ENCODE measurements around the gene UNC5B.

UNC5B gene

GRCh38 chr10:71345694-71346093, 133.3 kb downstream of the UNC5B start:
- Histone ChIP-seq H3K9me3 (no peaks in the 10 kb centered on the region), H3K36me3 (peaks cover 0 to 11% (median 0%) of the 10 kb centered on the region in 3 donors), H3K4me1 (no peaks in the 10 kb centered on the region), H3K4me3 (no peak overlapping the region), H3K27ac (no peak overlapping the region), H3K27me3 (no peaks in the 10 kb centered on the region)
- intact Hi-C loops (cut with DNase I; ENCODE audit: low total_unique reads), result no loop called here
- TF ChIP-seq CTCF (IDR thresholded peaks at IDR 0.05), result no peak
- no peak for DNase-seq

GRCh38 chr10:71346731-71347130, 134.4 kb downstream of the UNC5B start:
- Histone ChIP-seq H3K27me3 (no peaks in the 10 kb centered on the region), H3K4me3 (no peak overlapping the region), H3K9me3 (no peaks in the 10 kb centered on the region), H3K4me1 (peaks cover 0 to 6% (median 0%) of the 10 kb centered on the region in 4 donors), H3K36me3 (peaks cover 0 to 14% (median 0%) of the 10 kb centered on the region in 3 donors), H3K27ac (no peak overlapping the region)
- intact Hi-C loops (cut with DNase I; ENCODE audit: low total_unique reads), result no loop called here
- no peak for TF ChIP-seq CTCF (IDR thresholded peaks at IDR 0.05)
- no peak for DNase-seq

GRCh38 chr10:71347587-71348395, 135.4 kb downstream of the UNC5B start:
- H3K4me1 ChIP-seq, result peaks cover 0 to 6% (median 0%) of the 10 kb centered on the region in 4 donors
- no peak overlapping the region for H3K4me3 ChIP-seq
- intact Hi-C loops (cut with DNase I; ENCODE audit: low total_unique reads), result no loop called here

GRCh38 chr10:71348850-71349249, 136.5 kb downstream of the UNC5B start:
- no peaks in the 10 kb centered on the region for H3K27me3 ChIP-seq
- TF ChIP-seq CTCF (IDR thresholded peaks at IDR 0.05), result no peak
- no peak overlapping the region for H3K27ac ChIP-seq
- intact Hi-C loops (cut with DNase I; ENCODE audit: low total_unique reads), result no loop called here
- H3K4me3 ChIP-seq, result no peak overlapping the region
- H3K9me3 ChIP-seq, result no peaks in the 10 kb centered on the region
- H3K4me1 ChIP-seq, result peaks cover 0 to 6% (median 0%) of the 10 kb centered on the region in 4 donors
- DNase-seq, result no peak
- peaks cover 0 to 28% (median 0%) of the 10 kb centered on the region in 3 donors for H3K36me3 ChIP-seq

More at GRCh38 chr10:71347587-71348395, 135.4 kb downstream of the UNC5B start:
- no peaks in the 10 kb centered on the region for H3K9me3 ChIP-seq
- H3K27ac ChIP-seq, result no peak overlapping the region
- H3K36me3 ChIP-seq, result peaks cover 0 to 24% (median 0%) of the 10 kb centered on the region in 3 donors
- H3K27me3 ChIP-seq, result no peaks in the 10 kb centered on the region
- TF ChIP-seq CTCF (IDR thresholded peaks at IDR 0.05), result no peak
- no peak for DNase-seq

GRCh38 chr10:71349406-71349805, 137.0 kb downstream of the UNC5B start:
- Histone ChIP-seq H3K36me3 (peaks cover 0 to 28% (median 0%) of the 10 kb centered on the region in 3 donors), H3K9me3 (no peaks in the 10 kb centered on the region), H3K4me1 (peaks cover 0 to 6% (median 0%) of the 10 kb centered on the region in 4 donors), H3K4me3 (no peak overlapping the region), H3K27me3 (no peaks in the 10 kb centered on the region), H3K27ac (no peak overlapping the region)
- intact Hi-C loops (cut with DNase I; ENCODE audit: low total_unique reads), result no loop called here
- TF ChIP-seq CTCF (IDR thresholded peaks at IDR 0.05), result no peak
- no peak for DNase-seq

All from tibial artery (tissue), 4 donors.